HG03103 (cell line): ENCODE results near the gene LRIG1.

Experiments used
- ATAC-seq: cut with Tn5 transposase; IDR thresholded peaks from one replicate; pipeline ENCODE4 v1.9.1; 2021; ENCODE audit warnings: low read depth; ENCODE audit not compliant: unreplicated experiment

The LRIG1 gene

GRCh38 chr3:66500576-66501482 lies at the start of gene LRIG1:
Gene LRIG1, minus strand, starts transcription at chr3:66501022. Its CDS starts 615 bp downstream, at chr3:66500407.
- ATAC-seq = peak; percentile 96

GRCh38 chr3:66544619-66545429 lies 44.0 kb upstream of the LRIG1 start:
- ATAC-seq = no peak

- no peak for ATAC-seq
Measured at GRCh38 chr3:66542153-66542552, 41.3 kb upstream of the LRIG1 start.

GRCh38 chr3:66539466-66539989 lies 38.7 kb upstream of the LRIG1 start:
- ATAC-seq = no peak

GRCh38 chr3:66538390-66538789 lies 37.6 kb upstream of the LRIG1 start:
- no peak for ATAC-seq

GRCh38 chr3:66537735-66538134 lies 36.9 kb upstream of the LRIG1 start:
- ATAC-seq = no peak

- no peak for ATAC-seq
Measured at GRCh38 chr3:66536791-66537190, 36.0 kb upstream of the LRIG1 start.

- ATAC-seq = no peak
Measured at GRCh38 chr3:66534304-66534845, 33.6 kb upstream of the LRIG1 start.

GRCh38 chr3:66532613-66533012 lies 31.8 kb upstream of the LRIG1 start:
- no peak for ATAC-seq

GRCh38 chr3:66532160-66532587 lies 31.4 kb upstream of the LRIG1 start:
- no peak for ATAC-seq

GRCh38 chr3:66531256-66531655 lies 30.4 kb upstream of the LRIG1 start:
- ATAC-seq = no peak

- ATAC-seq = no peak
Measured at GRCh38 chr3:66527246-66527645, 26.4 kb upstream of the LRIG1 start.

- no peak for ATAC-seq
Measured at GRCh38 chr3:66525771-66526170, 24.9 kb upstream of the LRIG1 start.

GRCh38 chr3:66520724-66521123 lies 19.9 kb upstream of the LRIG1 start:
- no peak for ATAC-seq

GRCh38 chr3:66518644-66519043 lies 17.8 kb upstream of the LRIG1 start:
- ATAC-seq = no peak

GRCh38 chr3:66518126-66518525 lies 17.3 kb upstream of the LRIG1 start:
- no peak for ATAC-seq

- no peak for ATAC-seq
Measured at GRCh38 chr3:66517241-66517640, 16.4 kb upstream of the LRIG1 start.

- ATAC-seq = no peak
Measured at GRCh38 chr3:66508461-66508860, 7.6 kb upstream of the LRIG1 start.

GRCh38 chr3:66507423-66508260 lies 6.8 kb upstream of the LRIG1 start:
- ATAC-seq = no peak

- no peak for ATAC-seq
Measured at GRCh38 chr3:66506154-66506553, 5.3 kb upstream of the LRIG1 start.
